ENCODE measurements around the gene TNFAIP2. TPM values are rescaled to one million over a fixed set of nuclear protein-coding genes. Genes with fewer than 3 reads are reported as not detected.

The TNFAIP2 gene
- total RNA-seq, 1 donor from 2014 or later: 142 TPM

DNA sequence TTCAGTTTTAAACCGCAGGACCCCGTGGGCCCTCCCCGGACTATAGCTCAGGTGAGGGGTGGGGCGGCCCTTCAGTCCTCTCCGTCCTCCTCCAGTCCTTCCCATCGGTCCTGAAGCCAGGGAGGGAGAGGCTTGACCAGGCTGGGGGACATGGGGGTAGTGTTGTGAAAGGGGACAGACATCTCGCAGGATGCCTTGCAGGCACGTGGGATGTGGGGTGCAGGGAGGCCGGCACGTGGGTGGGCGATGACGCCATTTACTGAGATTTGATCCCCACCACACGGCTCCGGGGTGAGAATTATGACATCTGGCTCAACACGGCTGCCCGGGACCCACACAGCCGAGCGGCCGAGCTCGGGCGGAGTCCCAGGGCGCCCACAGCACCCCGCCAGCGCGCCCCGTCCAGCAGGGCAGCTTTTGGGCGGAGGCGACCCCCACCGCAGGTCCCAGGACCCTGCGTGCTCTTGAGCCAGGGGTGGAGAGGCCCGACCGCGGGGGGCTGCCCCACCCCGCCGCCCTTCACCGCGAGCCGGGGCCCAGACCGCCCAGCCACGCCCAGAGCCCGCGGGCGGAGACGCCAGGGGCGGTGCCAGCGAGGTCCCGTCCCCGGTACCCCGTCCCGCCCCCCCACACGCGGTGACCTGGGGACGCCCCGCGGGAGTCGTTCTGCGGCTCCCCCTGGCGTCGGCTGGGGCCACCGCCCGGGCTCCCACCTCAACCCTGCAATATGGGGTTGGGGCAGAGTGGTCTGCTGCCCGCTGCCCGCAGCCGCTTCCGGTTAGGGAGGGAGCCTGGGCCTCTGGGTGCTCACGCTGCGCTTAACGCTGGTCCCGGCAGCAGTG lies 32.0 kb upstream of the TNFAIP2 start:
- intact Hi-C loops (cut with DNase I): no loop called here
- ATAC-seq: peak; percentile 62
- no peak for DNase-seq (ENCODE audit: low spot score)

DNA sequence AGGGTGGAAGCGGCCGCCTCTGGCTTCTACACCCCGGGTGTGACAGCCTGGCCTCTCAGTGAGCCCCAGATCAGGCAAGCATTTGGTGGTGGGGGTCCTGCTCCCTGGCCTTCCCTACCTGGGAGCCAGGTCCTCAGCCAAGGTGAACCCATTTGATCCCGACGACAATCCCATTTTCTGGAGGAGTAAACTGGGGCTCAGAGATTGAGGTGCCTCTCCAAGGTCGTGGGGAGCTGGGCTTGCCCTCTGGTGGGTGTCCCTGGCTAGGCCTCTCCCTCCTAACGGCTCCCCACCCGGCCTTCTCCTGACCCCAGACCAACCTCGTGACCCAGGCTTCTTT lies 31.4 kb upstream of the TNFAIP2 start:
- DNase-seq (ENCODE audit: low spot score) (no peak), ATAC-seq (no peak)
- intact Hi-C loops (cut with DNase I): no loop called here

DNA sequence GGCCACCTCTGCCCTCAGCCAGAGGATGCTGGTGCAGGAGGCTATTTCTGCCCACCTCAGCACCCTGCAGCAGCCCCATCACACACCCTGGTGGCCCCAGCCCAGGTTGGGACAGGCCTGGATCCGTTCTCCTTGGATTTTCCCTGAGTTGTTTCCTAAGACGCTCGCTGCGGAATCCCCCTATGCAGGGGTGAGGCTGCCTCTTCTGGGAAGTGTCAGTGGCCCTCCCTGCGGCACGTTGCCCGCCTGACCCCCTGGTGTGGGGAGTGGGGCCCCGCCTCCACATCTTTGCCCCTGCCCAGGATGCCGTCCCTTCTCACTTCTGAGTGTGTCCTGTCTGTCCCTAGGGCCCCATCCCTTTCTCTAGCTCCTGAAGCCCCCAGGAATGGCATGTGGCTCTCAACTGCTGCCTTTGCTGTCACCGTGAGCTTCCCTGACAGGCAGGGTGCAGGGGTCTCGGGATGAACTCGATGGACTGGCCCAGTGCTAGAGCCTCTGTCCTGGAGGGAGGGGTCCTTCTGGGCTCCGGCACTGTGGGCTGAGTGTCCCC lies 29.3 kb upstream of the TNFAIP2 start:
- ATAC-seq: no peak
- intact Hi-C loops (cut with DNase I): no loop called here
- DNase-seq (ENCODE audit: low spot score): no peak

DNA sequence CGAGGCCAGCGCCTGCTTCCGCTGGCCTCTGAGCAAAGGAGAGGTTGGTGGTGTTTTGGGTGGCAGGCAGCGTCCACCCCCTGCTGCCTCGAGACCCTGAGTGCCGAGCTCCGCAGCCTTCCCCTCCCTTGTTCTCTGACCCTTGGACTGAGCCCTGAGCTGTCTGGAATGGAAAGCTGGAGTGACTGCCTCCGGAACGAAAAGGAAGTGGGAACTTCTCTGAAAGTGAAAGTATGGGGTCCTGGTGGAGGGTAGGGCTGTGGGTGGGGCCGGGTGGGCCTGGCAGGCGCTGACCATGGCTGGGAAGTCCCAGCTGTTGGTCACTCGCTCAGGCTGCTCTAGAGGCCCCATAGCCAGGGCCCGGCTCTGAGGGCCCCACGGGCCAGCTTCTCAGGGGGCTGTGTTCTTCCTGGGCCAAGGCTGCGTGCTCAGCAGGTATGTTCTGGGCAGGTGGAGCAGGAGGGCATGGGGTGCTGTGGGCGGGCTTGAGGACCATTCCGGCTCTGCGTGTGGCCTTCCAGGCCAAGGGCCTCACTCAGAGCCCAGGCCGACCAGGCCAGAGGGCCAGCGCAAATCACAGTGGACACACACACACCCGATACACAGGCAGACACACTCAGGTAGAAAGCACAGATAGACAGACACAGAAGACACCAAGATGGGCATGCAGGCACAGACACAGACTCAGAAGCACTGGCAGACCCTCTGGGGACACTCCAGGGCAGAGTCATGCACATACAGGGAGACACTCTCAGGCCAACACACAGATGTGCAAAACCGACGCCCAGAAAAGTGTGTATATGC lies 28.7 kb upstream of the TNFAIP2 start, which contains the start of gene EXOC3L4:
TSS of gene EXOC3L4 (plus strand) at position 320 of the 804 bp plus-strand sequence. CDS start 5,495 bp downstream, outside the sequence.
- intact Hi-C loops (cut with DNase I): no loop called here
- no peak for DNase-seq (ENCODE audit: low spot score)
- peak; percentile 3 for ATAC-seq

- ATAC-seq (no peak), DNase-seq (ENCODE audit: low spot score) (no peak)
- intact Hi-C loops (cut with DNase I): no loop called here
Measured at GRCh38 chr14:103095210-103095778, 28.0 kb upstream of the TNFAIP2 start.

DNA sequence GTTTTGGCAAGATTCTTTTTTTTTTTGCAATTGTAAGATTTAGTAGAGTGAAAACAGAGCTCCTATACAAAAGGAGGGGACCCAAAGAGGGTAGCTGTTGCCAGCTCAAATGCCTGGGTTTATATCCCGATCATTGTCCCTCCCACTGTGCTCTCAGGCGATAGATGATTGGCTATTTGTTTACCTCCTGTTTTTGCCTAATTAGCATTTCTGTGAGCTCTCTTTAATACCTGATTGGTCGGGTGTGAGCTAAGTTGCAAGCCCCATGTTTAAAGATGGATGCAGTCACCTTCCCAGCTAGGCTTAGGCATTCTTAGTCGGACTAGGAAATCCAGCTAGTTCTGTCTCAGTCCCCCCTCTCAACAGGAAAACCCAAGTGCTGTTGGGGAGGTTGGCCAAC lies 26.9 kb upstream of the TNFAIP2 start:
- intact Hi-C loops (cut with DNase I): no loop called here
- no peak for DNase-seq (ENCODE audit: low spot score)
- ATAC-seq: no peak

- no peak for ATAC-seq
Measured at GRCh38 chr14:103097244-103097993, 25.8 kb upstream of the TNFAIP2 start.

DNA sequence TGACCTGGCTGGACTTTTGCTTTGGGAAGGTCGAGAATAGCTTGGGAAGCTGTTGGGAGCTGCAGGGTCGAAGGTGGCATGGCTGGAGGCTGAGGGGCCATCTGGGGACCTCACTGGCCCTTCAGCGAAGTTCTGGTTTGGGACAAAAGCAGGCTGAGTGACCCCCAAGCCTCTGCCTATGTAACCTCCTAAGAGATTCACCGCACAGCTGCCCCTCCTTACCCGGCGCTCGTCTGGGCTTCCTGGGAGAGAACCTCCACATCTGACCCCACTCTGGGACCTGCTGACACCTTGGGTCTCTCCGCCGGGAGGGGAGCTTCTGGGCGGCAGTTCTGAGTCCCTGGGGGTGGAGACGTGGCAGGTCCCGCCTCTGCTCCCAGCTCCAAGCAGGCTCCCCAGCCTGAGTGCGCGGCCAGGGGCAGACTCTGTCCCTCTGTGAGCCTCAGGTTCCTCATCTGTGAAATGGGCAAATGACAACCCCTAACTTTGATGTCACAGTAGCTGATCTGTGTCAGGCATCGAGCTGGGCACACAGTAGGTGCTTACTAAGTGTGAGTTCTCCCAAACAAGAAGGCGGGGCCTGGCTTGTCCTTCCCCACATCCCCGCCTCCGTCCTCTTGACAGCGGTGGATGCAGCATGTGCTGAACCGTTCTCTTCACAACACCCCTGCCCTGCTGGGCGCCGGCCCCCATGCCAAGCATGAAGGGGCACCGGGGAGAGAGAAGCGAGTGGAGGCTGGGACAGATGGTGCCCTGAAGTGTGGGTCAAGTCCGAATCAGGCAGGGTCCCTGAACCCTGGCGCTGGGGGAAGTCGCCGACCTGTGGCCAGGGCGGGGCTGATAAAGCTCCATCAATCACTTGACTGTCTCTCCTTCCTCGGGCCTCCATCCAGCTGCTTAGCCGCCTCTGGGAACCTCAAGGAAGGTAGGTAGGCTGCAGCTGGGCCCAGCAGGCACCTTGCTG lies 25.0 kb upstream of the TNFAIP2 start:
- intact Hi-C loops (cut with DNase I): no loop called here
- ATAC-seq (no peak), DNase-seq (ENCODE audit: low spot score) (no peak)

More at GRCh38 chr14:103097244-103097993, 25.8 kb upstream of the TNFAIP2 start:
- intact Hi-C loops (cut with DNase I): no loop called here
- no peak for DNase-seq (ENCODE audit: low spot score)

DNA sequence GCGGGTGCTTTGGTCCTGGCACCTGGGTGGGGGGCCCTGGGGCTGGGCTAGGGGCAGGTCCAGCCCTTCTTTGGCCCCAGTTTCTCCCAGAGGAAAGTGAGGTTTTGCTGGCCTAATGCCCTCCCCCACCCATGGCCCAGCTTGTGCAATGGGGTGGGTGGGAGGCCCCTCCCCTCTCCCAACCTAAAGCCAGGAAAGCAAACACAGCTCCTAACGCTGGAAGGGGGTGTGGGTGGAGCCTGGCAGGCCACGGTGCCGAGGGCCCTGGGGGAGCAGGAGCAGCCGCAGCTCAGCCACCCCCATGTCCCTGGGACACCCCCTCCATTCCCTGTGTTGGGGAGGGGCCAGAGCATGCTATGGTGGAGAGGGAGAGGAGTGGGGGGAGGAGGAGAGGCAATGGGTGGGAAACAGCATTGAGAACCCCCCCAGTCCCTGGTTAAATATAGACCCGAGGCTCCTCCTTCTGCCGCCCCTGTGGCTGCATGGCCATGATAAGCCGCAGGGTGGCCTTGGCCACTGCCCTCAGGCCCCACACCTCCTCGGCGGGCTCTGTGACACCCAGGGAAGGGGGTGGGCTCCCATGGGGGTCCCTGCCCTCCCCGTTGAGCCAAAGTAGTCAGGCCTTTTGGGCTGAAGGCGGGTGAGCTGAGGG lies 24.1 kb upstream of the TNFAIP2 start:
- ATAC-seq (no peak), DNase-seq (ENCODE audit: low spot score) (no peak)
- intact Hi-C loops (cut with DNase I): no loop called here

- DNase-seq (ENCODE audit: low spot score): no peak
- intact Hi-C loops (cut with DNase I): loop anchor here (10.0 kb wide), 1 partner anchor 85 kb away; no protein-coding TSS in a partner anchor
- no peak for ATAC-seq
Measured at GRCh38 chr14:103099733-103100280, 23.5 kb upstream of the TNFAIP2 start.

- ATAC-seq (no peak), DNase-seq (ENCODE audit: low spot score) (no peak)
- intact Hi-C loops (cut with DNase I): loop anchor here (10.0 kb wide), 1 partner anchor 84 kb away; no protein-coding TSS in a partner anchor
Measured at GRCh38 chr14:103100281-103101121, 22.8 kb upstream of the TNFAIP2 start.

DNA sequence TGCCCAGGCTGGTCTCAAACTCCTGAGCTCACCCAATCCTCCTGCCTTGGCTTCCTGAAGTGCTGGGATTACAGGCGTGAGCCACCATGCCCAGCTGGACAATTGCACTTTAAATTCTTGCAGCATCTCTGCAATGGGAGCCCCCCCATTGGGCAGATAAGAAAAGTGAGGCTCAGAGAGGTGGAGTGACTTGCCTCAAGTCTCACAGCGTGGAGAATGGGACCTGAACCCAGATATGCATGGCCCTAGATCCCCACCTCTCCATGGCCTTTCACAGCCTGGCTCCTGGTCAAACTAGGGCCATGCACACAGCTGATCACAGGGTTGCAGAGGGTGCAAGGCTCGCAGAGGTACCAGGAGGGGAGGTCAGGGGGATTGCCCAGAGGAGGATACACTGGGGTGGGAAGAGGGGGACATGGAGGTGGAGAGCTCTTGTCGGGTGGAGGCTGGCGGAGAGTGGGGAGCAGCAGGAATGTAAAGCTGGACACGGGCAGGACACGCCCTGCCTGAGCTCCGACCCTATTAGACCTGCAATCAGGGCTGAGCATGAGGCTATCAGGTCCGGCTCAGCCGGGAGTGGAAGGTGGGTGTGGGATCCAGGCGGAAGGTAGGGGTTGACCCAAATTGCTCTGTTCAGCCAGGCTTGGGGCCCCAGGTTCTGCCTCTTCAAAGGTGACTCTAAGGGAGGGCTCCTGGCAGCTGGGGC lies 21.9 kb upstream of the TNFAIP2 start:
- no peak for DNase-seq (ENCODE audit: low spot score)
- intact Hi-C loops (cut with DNase I): loop anchor here (10.0 kb wide), 1 partner anchor 83 kb away; no protein-coding TSS in a partner anchor
- no peak for ATAC-seq

DNA sequence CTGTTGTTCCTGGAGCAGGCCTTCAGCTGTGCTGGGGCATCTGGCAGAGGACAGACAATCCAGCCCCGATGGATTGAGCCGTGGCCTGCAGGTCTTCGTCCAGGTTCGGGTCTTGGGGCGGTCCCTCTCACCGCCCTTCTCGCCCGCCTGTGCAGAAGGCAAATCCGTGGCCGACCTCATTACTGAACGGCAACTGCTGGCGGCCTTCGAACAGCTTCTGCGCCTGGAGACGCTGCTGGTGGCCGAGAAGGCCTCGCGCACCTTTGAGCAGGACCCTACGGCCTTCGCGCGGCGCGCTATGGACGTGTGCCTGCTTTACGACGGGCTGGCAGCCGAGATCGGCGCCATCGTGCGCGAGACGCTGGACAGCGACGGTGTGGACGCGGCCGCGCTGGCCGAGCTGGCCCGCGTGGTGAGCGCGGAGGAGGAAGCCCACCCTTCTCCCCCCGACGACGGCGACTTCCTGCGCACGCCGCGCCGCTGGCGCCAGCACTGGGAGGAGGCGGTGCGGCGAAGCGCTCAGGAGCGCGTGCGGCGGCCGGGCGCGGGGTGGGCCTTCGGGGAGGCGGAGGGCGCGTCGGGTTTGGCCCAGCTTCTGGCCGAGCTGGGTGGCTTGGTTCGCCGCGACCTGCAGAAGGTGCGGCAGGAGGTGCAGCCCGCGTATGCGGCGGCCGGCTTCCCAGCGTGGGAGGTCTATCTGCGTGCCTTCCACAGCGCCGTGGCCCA lies 21.1 kb upstream of the TNFAIP2 start:
- no peak for ATAC-seq
- DNase-seq (ENCODE audit: low spot score): no peak
- intact Hi-C loops (cut with DNase I): loop anchor here (10.0 kb wide), 1 partner anchor 83 kb away; no protein-coding TSS in a partner anchor

GRCh38 chr14:103102689-103103260 lies 20.5 kb upstream of the TNFAIP2 start:
- intact Hi-C loops (cut with DNase I): loop anchor here (10.0 kb wide), 1 partner anchor 82 kb away; no protein-coding TSS in a partner anchor
- ATAC-seq (no peak), DNase-seq (ENCODE audit: low spot score) (no peak)

All from sciatic nerve (tissue), 2 donors.